ENCODE measurements around the gene HEATR5A.

DNA sequence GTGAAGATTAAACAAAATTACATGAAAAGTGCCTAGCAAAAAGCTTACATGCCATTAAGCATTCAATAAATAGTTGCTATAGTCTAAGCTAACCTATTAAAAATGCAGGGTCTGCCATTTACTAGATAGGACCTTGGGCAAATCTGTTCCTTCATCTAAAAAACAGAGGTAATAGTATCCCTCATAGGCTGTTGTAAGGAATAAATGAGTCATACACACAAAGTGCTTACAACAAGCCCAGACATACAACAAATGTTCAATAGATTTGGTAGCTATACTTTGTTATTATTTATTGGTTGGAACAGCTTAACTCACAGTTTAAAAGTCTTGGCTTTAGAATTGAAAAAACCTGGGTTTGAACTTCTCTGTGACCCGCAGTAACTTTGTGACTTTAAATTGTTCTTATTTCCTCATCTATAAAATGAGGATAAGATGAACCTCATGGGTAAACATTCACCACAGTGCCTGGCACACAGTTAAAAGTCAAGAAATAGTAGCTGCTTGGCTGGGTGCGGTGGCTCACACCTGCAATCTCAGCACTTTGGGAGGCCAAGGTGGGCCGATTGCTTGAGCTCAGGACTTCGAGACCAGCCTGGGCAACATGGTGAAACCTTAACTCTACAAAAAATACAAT lies 24.7 kb downstream of the HEATR5A start:
- TF ChIP-seq, protein P1, sequence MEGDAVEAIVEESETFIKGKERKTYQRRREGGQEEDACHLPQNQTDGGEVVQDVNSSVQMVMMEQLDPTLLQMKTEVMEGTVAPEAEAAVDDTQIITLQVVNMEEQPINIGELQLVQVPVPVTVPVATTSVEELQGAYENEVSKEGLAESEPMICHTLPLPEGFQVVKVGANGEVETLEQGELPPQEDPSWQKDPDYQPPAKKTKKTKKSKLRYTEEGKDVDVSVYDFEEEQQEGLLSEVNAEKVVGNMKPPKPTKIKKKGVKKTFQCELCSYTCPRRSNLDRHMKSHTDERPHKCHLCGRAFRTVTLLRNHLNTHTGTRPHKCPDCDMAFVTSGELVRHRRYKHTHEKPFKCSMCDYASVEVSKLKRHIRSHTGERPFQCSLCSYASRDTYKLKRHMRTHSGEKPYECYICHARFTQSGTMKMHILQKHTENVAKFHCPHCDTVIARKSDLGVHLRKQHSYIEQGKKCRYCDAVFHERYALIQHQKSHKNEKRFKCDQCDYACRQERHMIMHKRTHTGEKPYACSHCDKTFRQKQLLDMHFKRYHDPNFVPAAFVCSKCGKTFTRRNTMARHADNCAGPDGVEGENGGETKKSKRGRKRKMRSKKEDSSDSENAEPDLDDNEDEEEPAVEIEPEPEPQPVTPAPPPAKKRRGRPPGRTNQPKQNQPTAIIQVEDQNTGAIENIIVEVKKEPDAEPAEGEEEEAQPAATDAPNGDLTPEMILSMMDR (IDR thresholded peaks at IDR 0.05; ENCODE audit: low read depth, low read length): no peak
- TF ChIP-seq POLR2A (IDR thresholded peaks at IDR 0.05; ENCODE audit: extremely low read depth, insufficient read length): no peak
- TF ChIP-seq, protein P2, sequence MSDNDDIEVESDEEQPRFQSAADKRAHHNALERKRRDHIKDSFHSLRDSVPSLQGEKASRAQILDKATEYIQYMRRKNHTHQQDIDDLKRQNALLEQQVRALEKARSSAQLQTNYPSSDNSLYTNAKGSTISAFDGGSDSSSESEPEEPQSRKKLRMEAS (IDR thresholded peaks at IDR 0.05; ENCODE audit: low read depth, low read length): no peak
- TF ChIP-seq MYC (IDR thresholded peaks at IDR 0.05; ENCODE audit: low read depth, low read length): no peak

All from NB4 (cell line).